ENCODE measurements around the gene STXBP5. TPM values are rescaled to one million over a fixed set of nuclear protein-coding genes. Genes with fewer than 3 reads are reported as not detected.

STXBP5 gene
- total RNA-seq, 1 donor from 2014 or later: 13.0 TPM

DNA sequence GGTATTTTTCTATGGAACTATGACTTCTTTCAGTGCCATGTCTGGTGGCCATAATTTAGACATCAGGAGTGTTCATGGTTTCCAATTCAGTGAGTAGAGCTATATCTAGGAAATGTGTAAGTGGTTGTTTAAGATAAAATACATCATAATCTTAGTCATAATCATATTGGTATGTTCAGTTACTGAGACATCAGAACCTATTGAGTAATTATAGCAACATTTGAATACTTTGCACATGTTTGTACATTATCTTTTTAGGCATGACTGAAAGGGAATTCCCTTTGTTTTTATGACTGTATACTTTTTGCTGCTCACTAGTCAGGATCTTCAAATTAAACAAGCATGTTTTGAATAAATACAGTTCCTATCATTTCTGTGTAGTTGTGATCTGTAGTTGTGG, 64.0 kb downstream of the STXBP5 start:
- intact Hi-C loops (cut with DNase I): no loop called here
- DNase-seq: no peak
- ATAC-seq (ENCODE audit: poor library complexity): no peak

DNA sequence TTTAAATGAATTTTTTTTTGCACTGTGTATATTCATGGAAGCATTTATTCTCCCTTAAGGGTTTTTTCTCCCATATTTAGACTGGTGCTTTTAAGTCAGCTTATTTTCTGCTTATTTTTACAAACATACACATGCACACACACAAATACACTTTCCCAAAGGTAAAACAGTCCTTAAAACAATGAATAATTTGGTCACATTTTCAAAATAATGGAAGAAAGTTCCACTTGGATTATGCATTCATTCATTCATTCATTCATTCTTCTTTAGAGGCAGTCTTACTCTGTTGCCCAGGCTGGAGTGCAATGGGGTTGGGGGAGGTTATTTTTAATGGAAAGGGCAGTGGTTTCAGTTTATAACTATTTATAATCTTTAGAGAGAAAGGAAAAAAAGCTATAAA, 69.8 kb downstream of the STXBP5 start:
- ATAC-seq (ENCODE audit: poor library complexity) (no peak), DNase-seq (no peak)
- intact Hi-C loops (cut with DNase I): no loop called here

DNA sequence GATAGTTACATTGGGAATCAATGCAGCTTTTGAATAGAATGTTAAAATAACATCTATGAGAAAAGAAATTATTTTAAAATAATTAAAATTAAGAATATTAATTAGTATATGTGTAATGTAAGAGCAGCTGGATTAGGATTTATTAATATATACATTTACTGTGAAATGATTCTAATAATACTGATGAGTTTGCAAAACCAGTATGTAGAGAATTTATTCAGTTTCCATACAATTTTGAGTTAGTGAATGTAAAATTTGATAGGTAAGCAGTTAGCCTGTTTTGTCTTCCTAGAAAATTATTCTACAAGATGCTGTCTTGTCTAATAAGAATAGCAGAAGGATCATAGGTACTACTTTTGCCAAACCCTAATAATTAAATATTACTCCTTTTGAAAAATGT, 70.6 kb downstream of the STXBP5 start:
- DNase-seq (no peak), ATAC-seq (ENCODE audit: poor library complexity) (no peak)
- intact Hi-C loops (cut with DNase I): no loop called here

DNA sequence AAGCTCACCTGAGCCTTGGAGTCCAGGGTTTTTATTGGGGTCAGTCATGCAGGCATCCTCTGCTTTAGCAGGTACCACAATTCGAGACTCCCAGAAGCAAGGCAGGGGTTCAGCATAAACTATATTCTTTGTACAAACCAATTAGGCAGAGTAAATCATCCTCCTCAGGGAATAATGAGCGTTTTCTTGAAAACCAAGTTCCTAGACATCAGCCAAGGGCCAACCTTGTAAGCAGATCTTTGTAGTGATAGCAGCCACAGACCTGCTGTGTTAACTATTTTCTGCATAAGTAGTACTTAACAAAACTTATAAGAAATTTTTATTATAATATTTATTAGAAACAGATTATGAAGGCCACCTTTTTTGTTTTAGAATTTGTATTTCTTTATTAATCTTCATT, 74.7 kb downstream of the STXBP5 start:
- intact Hi-C loops (cut with DNase I): no loop called here
- DNase-seq (no peak), ATAC-seq (ENCODE audit: poor library complexity) (no peak)

DNA sequence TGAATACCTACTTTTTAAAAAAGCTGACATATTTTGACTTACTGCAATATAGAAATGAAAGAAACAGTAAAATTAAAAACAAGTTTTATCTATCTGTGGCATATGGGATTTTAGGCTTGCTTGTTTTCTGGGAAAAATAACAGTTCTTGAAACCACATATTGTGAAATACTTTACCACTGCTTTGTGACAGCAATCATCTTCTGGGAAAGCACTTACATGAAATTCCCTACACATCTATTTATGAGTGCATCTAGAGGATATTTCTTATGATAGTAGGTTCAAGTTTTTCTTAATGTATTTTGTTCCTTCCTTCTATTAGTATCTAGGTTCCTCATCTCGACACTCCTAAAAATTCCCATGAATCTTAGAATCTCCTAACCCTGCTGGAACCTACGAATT, 75.2 kb downstream of the STXBP5 start:
- intact Hi-C loops (cut with DNase I): no loop called here
- ATAC-seq (ENCODE audit: poor library complexity) (no peak), DNase-seq (no peak)

DNA sequence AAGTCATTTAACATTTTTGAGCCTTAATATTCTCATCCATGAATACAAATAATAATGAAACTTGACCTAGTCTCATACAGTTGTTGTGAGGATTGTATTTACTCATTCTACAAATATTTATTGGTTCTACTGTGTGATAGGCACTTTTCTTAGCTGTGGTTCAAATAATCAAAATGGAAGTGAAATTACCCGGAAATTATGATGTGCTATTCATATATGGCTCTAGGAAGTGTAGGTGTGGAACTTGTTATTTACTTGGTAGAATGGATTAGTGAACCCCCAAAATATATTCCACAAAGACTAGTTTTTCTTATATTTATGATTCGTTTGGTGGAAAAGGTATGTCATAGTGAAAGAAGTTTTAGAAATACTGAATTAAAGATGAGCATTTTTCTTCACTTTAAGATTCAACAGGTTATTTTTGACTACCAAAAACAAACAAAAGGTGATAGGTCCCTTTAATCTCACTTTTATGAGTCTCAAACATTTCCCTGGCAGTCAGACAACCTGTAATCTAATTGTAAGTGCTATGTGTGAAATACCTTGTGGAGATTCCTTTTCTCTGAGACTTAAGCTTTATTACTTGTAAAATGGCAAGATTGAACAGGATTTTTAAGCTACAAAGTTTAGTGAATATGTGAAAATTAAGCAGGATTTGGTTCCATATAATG, 77.8 kb downstream of the STXBP5 start:
- no peak for ATAC-seq (ENCODE audit: poor library complexity)
- intact Hi-C loops (cut with DNase I): loop anchor here (5.0 kb wide), 1 partner anchor 425 kb away; no protein-coding TSS in a partner anchor
- DNase-seq: no peak

DNA sequence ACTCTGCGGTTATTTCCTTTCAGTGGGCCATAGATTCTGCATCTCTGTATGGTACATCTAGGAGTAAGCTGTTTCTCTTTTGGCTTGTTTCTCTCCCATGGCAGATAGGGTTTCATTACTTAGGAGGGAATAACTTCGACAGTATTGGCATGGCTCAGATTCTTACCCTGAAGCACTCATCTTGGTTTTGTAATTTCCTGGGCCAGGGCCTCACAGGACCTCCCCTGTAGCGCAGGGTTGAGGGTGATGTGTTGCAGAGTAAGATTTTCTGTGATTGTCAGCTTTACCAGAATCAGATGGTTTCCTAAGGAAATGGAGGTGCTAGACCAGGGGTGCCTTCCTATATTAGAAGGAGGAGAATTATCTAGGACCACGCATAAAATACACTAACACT, 78.3 kb downstream of the STXBP5 start:
- ATAC-seq (ENCODE audit: poor library complexity): no peak
- intact Hi-C loops (cut with DNase I): loop anchor here (5.0 kb wide), 1 partner anchor 425 kb away; no protein-coding TSS in a partner anchor

DNA sequence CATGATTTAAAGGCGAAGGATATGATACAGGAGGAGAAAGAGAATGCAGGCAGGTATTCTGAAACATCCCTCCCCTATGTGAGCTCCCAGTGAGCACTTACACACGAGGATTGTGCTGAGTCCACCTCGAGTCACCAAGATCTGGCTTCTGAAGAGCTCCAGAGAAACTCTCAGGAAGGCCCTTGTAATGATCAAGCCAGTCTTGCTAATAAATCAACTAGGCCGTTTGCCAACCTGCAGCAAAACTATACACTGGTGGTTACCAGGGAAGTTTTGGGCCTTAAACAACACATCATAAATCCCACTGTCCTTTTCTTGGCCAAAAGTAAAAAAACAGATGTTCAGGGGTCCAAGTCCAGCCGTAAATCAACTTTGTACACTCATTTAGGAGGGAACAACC, 79.2 kb downstream of the STXBP5 start:
- intact Hi-C loops (cut with DNase I): loop anchor here (5.0 kb wide), 1 partner anchor 426 kb away; no protein-coding TSS in a partner anchor
- no peak for ATAC-seq (ENCODE audit: poor library complexity)

More for the DNA sequence above, 78.3 kb downstream of the STXBP5 start:
- no peak for DNase-seq

DNA sequence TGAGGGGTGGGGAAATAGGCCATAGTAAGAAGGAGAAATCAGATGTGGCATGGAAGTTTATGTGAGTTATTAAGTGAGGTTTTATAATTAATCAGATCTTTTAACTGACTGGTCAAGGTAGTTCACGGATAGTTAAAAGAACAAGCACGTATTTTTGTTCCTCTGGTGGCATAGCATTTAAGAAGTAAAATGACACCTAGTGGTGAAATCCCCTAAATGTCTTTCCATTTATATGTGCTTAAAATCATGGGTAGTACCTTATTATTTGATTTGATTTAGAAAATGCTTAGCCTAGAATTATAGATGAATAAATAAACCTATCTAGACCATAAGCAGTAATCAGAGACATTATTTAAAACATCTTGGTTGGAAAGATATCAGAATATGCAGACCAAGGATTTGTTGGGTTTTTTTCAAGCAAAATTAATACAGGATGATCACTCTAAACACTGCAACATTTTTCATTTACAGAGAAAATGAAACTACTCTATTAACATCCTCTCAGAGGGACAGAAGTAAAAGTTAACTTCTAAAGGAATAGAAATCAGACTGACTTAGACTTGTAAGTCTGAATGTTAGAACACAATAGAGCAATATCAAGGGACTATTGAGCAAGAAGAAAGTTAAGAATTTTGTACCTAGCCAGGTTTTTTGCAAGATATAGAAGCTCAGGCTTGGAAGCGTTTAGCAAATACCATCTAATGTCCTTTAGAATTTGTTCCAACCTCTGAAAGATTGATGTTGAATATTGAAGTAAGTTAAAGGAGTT, 81.1 kb downstream of the STXBP5 start:
- ATAC-seq (ENCODE audit: poor library complexity): peak; percentile 79
- no peak for DNase-seq
- intact Hi-C loops (cut with DNase I): no loop called here

More for the DNA sequence above, 79.2 kb downstream of the STXBP5 start:
- DNase-seq: no peak

DNA sequence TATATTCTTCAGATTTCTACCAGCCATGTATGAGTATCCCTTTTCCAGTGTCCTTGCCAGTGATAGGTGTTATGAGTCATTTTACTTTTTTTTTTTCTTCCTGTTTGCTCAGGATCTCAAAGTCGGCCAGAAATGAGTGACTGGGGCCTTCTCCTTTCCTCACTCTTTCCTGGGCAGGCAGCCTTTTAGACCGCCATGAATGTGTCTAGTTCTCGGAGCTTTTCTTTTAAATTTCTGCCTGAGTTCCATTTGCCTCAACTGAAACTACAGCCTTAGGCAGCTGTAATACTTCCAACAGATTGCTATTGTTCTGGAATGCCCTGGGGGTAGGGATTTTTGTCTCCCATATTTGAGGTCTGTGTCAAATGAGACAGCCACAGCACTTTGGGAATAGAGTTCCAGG, 83.7 kb downstream of the STXBP5 start:
- intact Hi-C loops (cut with DNase I): no loop called here
- no peak for ATAC-seq (ENCODE audit: poor library complexity)
- DNase-seq: no peak

DNA sequence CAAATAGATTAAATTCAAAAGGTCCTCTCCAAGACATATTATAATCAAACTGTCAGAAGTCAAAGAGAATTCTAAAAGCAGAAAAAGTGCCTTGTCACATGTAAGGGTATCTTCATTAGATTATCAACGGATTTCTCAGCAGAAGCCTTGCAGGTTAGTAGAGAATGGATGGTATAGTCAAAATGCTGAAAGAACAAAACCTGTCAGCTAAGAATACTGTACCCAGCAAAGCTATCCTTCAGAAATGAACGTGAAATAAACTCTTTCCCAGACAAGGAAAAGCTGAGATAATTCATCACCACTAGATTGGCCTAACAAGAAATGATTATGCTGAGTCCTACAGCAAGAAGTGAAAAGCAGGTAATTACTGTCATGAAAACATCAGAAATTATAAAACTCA, 92.9 kb downstream of the STXBP5 start:
- no peak for ATAC-seq (ENCODE audit: poor library complexity)
- DNase-seq: no peak

DNA sequence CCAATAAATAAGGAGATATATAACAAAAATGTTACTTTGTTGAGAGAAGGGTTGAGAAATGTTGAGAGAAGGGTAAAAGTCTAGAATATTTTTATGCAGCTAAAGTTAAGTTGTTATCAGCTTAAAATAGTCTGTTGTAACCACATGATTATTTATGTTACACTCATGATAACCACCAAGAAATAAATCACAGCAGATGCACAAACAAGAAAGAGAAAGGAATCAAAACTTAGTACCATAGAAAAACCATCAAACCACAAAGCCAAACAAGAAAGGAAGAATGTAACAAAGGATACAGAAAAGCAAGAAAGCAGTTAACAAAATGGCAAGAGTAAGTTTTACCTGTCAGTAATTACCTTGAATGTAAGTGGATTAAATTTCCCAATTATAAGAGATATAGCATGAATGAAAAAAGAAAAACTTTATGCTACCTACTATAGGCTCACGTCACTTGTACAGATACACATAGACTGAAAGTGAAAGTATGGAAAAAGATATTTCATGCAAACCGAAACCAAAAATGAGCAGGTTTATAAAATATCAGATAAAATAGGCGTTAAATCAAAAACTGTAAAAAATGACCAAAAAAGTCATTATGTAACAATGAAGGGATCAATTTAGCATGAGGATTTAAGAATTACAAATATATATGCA, 93.6 kb downstream of the STXBP5 start:
- ATAC-seq (ENCODE audit: poor library complexity) (no peak), DNase-seq (no peak)
- intact Hi-C loops (cut with DNase I): no loop called here

More for the DNA sequence above, 92.9 kb downstream of the STXBP5 start:
- intact Hi-C loops (cut with DNase I): no loop called here

DNA sequence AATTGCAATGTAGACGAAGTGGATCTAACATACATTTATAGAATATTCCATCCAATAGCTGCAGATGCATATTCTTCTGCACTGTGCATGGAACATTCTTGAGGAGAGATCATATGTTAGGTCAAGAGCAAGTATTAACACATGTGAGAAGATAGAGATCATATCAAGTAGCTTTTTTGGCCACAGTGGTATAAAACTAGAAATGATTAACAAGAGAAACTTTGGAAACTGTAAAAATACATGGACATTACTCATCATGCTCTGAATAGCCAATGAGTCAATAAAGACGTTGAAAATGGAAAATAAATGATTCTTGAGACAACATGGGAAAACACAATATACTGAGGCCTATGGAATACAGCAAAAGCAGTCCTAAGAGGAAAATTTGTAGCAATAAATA, 94.2 kb downstream of the STXBP5 start:
- intact Hi-C loops (cut with DNase I): no loop called here
- no peak for DNase-seq
- ATAC-seq (ENCODE audit: poor library complexity): no peak

DNA sequence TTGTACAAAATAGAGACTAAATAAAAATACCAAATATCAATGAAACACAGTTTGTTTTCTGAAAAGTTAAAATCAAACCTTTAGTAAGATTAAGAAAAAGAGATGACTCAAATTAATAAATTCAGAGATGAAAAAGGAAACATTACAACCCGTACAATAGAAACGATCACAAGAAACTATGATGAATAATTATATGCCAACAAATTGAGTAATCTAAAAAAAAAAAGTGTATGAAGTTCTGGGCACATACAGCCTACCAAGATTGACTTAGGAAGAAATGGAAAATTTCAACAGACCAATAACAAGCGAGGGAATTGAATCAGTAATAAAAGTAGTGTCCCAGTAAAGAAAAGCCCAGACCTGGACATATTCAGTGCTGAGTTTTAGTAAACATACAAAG, 94.8 kb downstream of the STXBP5 start:
- intact Hi-C loops (cut with DNase I): no loop called here
- no peak for DNase-seq
- no peak for ATAC-seq (ENCODE audit: poor library complexity)

DNA sequence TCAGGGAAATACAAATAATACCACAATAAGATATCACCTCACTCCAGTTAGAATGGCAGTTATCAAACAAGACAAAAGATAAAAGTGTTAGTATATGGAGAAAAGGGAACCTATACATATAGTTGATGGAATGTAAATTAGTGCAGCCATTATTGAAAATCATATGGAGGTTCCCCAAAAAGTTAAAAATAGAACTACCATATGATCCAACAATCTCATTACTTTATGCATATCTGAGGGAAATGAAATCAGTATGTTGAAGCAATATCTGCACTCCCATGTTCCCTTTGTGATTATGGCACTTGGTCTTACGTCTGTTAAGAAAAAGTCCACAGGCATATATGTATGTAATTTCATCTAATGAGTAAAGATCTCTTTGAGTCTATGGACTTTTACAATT, 96.9 kb downstream of the STXBP5 start:
- ATAC-seq (ENCODE audit: poor library complexity) (no peak), DNase-seq (no peak)
- intact Hi-C loops (cut with DNase I): no loop called here

DNA sequence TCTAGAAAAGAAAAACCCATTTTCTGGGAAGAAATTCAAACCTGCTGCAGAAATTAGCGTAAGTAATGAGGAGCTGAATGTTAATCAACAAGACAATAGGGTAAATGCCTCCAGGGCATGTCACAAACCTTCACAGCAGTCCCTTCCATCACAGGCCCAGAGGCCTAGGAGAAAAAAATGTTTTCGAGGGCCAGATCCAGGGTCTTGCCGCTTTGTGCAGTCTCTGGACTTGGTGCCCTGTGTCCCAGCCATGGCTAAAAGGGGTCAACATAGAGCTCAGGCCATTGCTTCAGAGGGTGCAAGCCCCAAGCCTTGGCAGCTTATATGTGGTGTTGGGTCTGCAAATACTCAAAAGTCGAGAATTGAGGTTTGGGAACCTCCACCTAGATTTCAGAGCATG, 99.8 kb downstream of the STXBP5 start:
- ATAC-seq (ENCODE audit: poor library complexity) (no peak), DNase-seq (no peak)
- intact Hi-C loops (cut with DNase I): no loop called here

DNA sequence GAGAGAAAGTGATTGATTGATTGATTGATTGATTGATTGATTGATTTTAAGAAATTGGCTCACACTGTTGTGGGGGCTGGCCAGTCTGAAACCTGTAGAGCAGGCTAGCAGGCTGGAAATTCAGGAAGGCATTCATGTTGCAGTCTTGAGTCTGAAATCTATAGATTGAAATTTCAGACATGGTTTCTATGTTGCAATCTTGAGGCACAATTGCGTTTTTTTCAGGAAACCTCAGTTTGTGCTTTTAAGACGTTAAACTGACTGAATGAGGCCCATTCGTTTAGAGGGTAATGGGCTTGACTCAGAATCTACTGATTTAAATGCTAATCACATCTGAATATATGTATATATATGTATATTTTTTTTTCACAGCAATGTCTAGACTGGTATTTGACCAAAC, 106.3 kb downstream of the STXBP5 start:
- DNase-seq (no peak), ATAC-seq (ENCODE audit: poor library complexity) (no peak)
- intact Hi-C loops (cut with DNase I): no loop called here

DNA sequence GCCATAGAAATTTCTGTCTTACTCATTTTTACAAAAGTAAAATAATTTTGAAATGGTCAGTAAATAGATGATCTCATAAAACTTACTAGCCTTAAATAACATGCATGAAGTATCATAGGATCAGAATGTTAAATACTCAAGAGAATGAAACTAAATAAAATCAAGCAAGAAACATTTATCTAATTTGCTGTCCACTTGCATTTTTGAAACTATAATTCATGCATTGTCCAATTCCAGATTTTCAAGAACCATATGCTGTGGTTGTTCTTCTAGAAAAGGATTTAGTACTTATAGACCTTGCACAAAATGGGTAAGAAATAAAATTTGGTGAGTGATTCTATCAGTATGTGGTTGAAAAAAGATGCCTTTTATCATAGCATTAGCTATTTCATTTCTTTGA, 107.0 kb downstream of the STXBP5 start:
- intact Hi-C loops (cut with DNase I): no loop called here
- DNase-seq: no peak
- no peak for ATAC-seq (ENCODE audit: poor library complexity)

DNA sequence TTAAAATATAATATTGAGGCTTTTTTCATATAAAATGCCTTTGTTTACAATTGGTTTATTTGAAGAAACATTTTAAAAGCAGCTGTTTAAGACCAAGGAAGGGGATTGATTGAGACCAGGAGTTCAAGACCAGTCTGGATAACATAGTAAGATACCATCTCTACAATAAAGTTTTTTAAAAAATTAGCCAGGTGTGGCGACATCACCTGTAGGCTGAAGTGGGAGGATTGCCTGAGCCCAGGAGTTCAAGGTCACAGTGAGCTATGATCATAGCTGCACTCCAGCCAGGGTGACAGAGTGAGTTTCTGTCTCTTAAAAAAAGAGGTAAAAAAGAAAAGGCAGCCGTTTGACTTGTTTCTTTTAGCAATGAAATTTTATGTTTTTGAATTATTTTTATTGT, 117.0 kb downstream of the STXBP5 start:
- ATAC-seq (ENCODE audit: poor library complexity) (no peak), DNase-seq (no peak)
- intact Hi-C loops (cut with DNase I): no loop called here
